ENCODE data around the gene CST2. TPM values are rescaled to one million over a fixed set of nuclear protein-coding genes. Genes with fewer than 3 reads are reported as not detected.

Gene CST2
- total RNA-seq, 1 experiment from 2014 or later = not detected

GRCh38 chr20:23857962-23858595, 31.6 kb upstream of the CST2 start:
- ChIA-PET CTCF (no interaction called here), POLR2A (interaction anchor here (0.7 kb wide), 1 partner anchor 587 kb away, joined by 3 read pairs; no protein-coding TSS in a partner anchor)
- Histone ChIP-seq H3K36me3 (ENCODE audit: control insufficient read depth, insufficient read depth, low read length) (no peaks in the 10 kb centered on the region), H3K9me3 (ENCODE audit: control insufficient read depth, insufficient read depth, low read depth, low read length) (no peaks in the 10 kb centered on the region), H3K27ac (ENCODE audit: low read length) (no peak overlapping the region), H3K4me1 (ENCODE audit: control insufficient read depth, insufficient read depth, low read length) (no peaks in the 10 kb centered on the region), H3K27me3 (ENCODE audit: control insufficient read depth, insufficient read depth, low read length) (no peaks in the 10 kb centered on the region), H3K4me3 (ENCODE audit: low read depth in 2 of 2, low read length in 2 of 2) (no peak overlapping the region)
- TF ChIP-seq POLR2AphosphoS5 (IDR thresholded peaks at IDR 0.05; ENCODE audit: low read depth, low read length) (no peak), TCF7L2 (IDR thresholded peaks at IDR 0.05; ENCODE audit: low read depth, low read length) (no peak), SIN3A (IDR thresholded peaks at IDR 0.05; ENCODE audit: borderline replicate concordance, insufficient read depth, low read depth, low read length) (no peak)
- TF ChIP-seq, protein P1, sequence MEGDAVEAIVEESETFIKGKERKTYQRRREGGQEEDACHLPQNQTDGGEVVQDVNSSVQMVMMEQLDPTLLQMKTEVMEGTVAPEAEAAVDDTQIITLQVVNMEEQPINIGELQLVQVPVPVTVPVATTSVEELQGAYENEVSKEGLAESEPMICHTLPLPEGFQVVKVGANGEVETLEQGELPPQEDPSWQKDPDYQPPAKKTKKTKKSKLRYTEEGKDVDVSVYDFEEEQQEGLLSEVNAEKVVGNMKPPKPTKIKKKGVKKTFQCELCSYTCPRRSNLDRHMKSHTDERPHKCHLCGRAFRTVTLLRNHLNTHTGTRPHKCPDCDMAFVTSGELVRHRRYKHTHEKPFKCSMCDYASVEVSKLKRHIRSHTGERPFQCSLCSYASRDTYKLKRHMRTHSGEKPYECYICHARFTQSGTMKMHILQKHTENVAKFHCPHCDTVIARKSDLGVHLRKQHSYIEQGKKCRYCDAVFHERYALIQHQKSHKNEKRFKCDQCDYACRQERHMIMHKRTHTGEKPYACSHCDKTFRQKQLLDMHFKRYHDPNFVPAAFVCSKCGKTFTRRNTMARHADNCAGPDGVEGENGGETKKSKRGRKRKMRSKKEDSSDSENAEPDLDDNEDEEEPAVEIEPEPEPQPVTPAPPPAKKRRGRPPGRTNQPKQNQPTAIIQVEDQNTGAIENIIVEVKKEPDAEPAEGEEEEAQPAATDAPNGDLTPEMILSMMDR (IDR thresholded peaks at IDR 0.05) = no peak
- TF ChIP-seq, protein P2, sequence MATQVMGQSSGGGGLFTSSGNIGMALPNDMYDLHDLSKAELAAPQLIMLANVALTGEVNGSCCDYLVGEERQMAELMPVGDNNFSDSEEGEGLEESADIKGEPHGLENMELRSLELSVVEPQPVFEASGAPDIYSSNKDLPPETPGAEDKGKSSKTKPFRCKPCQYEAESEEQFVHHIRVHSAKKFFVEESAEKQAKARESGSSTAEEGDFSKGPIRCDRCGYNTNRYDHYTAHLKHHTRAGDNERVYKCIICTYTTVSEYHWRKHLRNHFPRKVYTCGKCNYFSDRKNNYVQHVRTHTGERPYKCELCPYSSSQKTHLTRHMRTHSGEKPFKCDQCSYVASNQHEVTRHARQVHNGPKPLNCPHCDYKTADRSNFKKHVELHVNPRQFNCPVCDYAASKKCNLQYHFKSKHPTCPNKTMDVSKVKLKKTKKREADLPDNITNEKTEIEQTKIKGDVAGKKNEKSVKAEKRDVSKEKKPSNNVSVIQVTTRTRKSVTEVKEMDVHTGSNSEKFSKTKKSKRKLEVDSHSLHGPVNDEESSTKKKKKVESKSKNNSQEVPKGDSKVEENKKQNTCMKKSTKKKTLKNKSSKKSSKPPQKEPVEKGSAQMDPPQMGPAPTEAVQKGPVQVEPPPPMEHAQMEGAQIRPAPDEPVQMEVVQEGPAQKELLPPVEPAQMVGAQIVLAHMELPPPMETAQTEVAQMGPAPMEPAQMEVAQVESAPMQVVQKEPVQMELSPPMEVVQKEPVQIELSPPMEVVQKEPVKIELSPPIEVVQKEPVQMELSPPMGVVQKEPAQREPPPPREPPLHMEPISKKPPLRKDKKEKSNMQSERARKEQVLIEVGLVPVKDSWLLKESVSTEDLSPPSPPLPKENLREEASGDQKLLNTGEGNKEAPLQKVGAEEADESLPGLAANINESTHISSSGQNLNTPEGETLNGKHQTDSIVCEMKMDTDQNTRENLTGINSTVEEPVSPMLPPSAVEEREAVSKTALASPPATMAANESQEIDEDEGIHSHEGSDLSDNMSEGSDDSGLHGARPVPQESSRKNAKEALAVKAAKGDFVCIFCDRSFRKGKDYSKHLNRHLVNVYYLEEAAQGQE (IDR thresholded peaks at IDR 0.05; ENCODE audit: insufficient read depth in 1 of 2, low read depth in 2 of 2, low read length in 1 of 2) = no peak
- intact Hi-C loops (cut with micrococcal nuclease; ENCODE audit: unreplicated experiment) = no loop called here
- DNase-seq (ENCODE audit: low read depth, low spot score) (no peak), ATAC-seq (no peak)
- no TSS peak for BruUV-seq (replicated peaks)
- in situ Hi-C loops (cut with HindIII; ENCODE audit: low pct_unique_long_range_greater_than_20kb, low sequenced_read_pairs) = no loop called here

GRCh38 chr20:23856736-23857135, 30.2 kb upstream of the CST2 start:
- no peaks in the 10 kb centered on the region for H3K9me3 ChIP-seq (ENCODE audit: control insufficient read depth, insufficient read depth, low read depth, low read length)
- H3K27ac ChIP-seq (ENCODE audit: low read length) = no peak overlapping the region
- ChIA-PET POLR2A (no interaction called here), CTCF (no interaction called here)
- H3K27me3 ChIP-seq (ENCODE audit: control insufficient read depth, insufficient read depth, low read length) = no peaks in the 10 kb centered on the region
- H3K4me3 ChIP-seq (ENCODE audit: low read depth in 2 of 2, low read length in 2 of 2) = no peak overlapping the region
- H3K36me3 ChIP-seq (ENCODE audit: control insufficient read depth, insufficient read depth, low read length) = no peaks in the 10 kb centered on the region
- H3K4me1 ChIP-seq (ENCODE audit: control insufficient read depth, insufficient read depth, low read length) = no peaks in the 10 kb centered on the region
- DNase-seq (ENCODE audit: low read depth, low spot score) = no peak
- no TSS peak for BruUV-seq (replicated peaks)
- ATAC-seq = no peak
- TF ChIP-seq POLR2AphosphoS5 (IDR thresholded peaks at IDR 0.05; ENCODE audit: low read depth, low read length) (no peak), SIN3A (IDR thresholded peaks at IDR 0.05; ENCODE audit: borderline replicate concordance, insufficient read depth, low read depth, low read length) (no peak), TCF7L2 (IDR thresholded peaks at IDR 0.05; ENCODE audit: low read depth, low read length) (no peak)
- TF ChIP-seq, protein P1 (IDR thresholded peaks at IDR 0.05) = no peak
- TF ChIP-seq, protein P2 (IDR thresholded peaks at IDR 0.05; ENCODE audit: insufficient read depth in 1 of 2, low read depth in 2 of 2, low read length in 1 of 2) = no peak
- in situ Hi-C loops (cut with HindIII; ENCODE audit: low pct_unique_long_range_greater_than_20kb, low sequenced_read_pairs) = no loop called here
- intact Hi-C loops (cut with micrococcal nuclease; ENCODE audit: unreplicated experiment) = no loop called here

All from Panc1 (cell line).